ENCODE results near the gene DHRS1. TPM values are rescaled to one million over a fixed set of nuclear protein-coding genes. Genes with fewer than 3 reads are reported as not detected.

DHRS1 gene
- total and polyA plus RNA-seq, 8 donors: 24.9 to 55.5 (median 42.6) TPM

DNA sequence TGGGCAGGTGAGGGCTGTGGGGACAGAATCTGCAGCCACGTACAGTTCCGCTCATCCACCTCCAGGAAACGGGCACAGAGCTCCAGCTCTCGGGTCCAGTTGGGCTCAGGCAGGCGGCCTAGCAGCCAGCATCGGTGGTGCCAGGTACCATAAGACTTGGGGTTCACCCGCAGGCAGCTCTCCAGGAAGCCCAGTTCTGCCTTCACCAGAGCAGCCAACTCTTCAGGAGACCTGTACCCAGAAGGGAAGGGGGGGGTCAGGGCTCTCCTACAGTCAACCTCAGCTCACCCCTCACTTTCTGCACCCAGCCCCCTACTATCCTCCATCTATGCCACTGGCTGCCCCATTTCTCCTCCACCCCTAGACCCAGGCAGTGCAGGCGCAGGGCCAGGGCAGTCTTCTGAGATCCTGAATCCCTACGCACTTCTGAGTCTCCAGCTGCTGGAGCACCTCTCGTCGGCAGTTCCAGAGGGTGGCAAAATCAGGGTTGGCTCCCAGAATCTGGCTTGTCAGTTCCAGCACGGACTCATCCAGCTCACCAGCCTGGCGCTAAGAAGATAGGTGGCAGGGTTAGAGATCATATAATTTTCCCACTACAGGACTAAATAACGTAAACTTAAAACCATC is 29.6 kb downstream of the DHRS1 start:
- Histone ChIP-seq H3K27ac (no peak overlapping the region), H3K36me3 (peaks cover 0 to 53% of the 10 kb centered on the region in 2 donors), H3K4me3 (no peak overlapping the region), H3K4me1 (peaks cover 23 to 41% of the 10 kb centered on the region in 2 donors), H3K9me3 (no peaks in the 10 kb centered on the region), H3K27me3 (no peaks in the 10 kb centered on the region)
- ATAC-seq: no peak
- TF ChIP-seq, protein P1, sequence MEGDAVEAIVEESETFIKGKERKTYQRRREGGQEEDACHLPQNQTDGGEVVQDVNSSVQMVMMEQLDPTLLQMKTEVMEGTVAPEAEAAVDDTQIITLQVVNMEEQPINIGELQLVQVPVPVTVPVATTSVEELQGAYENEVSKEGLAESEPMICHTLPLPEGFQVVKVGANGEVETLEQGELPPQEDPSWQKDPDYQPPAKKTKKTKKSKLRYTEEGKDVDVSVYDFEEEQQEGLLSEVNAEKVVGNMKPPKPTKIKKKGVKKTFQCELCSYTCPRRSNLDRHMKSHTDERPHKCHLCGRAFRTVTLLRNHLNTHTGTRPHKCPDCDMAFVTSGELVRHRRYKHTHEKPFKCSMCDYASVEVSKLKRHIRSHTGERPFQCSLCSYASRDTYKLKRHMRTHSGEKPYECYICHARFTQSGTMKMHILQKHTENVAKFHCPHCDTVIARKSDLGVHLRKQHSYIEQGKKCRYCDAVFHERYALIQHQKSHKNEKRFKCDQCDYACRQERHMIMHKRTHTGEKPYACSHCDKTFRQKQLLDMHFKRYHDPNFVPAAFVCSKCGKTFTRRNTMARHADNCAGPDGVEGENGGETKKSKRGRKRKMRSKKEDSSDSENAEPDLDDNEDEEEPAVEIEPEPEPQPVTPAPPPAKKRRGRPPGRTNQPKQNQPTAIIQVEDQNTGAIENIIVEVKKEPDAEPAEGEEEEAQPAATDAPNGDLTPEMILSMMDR (IDR thresholded peaks at IDR 0.05): no peak
- intact Hi-C loops (cut with DNase I): no loop called here
- DNase-seq: peak in 1 of 4 donors; percentile 56

DNA sequence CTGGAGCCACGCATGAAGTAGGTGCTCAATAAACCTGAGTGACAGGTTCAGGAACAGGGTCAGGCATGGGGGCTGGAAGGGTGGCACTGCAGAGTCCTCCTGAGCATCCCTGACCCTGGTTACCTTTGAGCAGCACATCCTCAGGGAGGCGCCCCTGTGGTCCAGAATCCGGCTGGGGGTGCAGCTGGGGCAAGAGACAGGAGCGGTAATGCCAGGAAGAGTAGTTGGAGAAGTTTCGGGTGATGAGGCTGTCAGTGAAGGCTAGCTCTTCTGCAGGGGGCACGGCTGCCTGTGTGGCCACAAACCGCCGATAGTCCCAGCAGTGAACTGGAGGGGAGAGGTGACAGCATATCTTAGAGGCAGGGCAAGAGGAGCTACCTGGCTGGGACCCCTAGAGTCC is 30.2 kb downstream of the DHRS1 start:
- DNase-seq (no peak), ATAC-seq (no peak)

DNA sequence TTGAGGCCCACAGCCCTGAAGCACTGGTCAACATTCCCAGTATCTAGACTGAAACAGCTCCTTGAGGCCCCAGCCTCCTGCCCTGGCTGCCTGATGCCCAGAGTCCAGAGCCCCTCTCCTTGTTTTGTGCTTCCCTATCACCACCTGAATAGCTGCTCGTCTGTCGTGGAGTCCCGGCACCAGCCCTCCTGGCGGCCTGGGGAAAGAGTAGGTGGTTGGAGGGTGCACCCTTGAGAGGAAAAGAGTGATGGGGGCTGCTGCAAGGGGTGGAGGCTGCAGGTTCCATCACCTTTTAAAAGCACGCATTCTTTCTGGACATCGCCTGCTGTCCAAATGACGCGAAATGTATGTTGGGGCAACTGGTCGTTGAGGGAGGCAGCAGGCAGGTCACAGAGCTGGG is 31.4 kb downstream of the DHRS1 start:
- DNase-seq (no peak), ATAC-seq (no peak)
- Histone ChIP-seq H3K27ac (no peak overlapping the region), H3K36me3 (peaks cover 0 to 55% of the 10 kb centered on the region in 2 donors), H3K4me3 (no peak overlapping the region), H3K4me1 (peaks cover 17 to 23% of the 10 kb centered on the region in 2 donors), H3K27me3 (no peaks in the 10 kb centered on the region), H3K9me3 (no peaks in the 10 kb centered on the region)
- intact Hi-C loops (cut with DNase I): no loop called here
- TF ChIP-seq, protein P1 (IDR thresholded peaks at IDR 0.05): no peak

More for the DNA sequence above, 30.2 kb downstream of the DHRS1 start:
- Histone ChIP-seq H3K27me3 (no peaks in the 10 kb centered on the region), H3K4me1 (peaks cover 23 to 35% of the 10 kb centered on the region in 2 donors), H3K27ac (no peak overlapping the region), H3K4me3 (no peak overlapping the region), H3K9me3 (no peaks in the 10 kb centered on the region), H3K36me3 (peaks cover 0 to 55% of the 10 kb centered on the region in 2 donors)
- TF ChIP-seq, protein P1 (IDR thresholded peaks at IDR 0.05): no peak
- intact Hi-C loops (cut with DNase I): no loop called here

DNA sequence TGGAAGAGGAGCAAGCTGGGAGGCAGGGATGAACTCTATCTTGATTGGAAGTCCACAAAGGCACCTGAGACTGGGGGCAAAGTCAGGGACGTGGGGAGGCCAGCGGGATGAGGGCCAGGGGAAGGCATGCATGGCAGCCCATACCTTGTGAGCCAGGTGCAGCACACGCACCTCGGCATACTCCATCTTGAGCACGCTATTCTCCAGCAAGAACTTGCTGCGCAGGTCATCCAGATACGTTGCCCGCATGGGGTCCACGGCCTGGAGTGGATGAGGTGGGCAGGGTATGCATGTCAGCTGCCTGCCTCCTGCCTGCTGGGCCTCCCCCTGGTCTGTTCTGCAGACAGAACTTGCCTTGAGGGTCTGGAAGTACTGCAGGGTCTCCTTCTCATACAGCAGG is 32.1 kb downstream of the DHRS1 start:
- Histone ChIP-seq H3K36me3 (peaks cover 0 to 55% of the 10 kb centered on the region in 2 donors), H3K4me1 (peaks cover 10 to 16% of the 10 kb centered on the region in 2 donors), H3K27ac (no peak overlapping the region), H3K4me3 (no peak overlapping the region), H3K27me3 (no peaks in the 10 kb centered on the region), H3K9me3 (no peaks in the 10 kb centered on the region)
- TF ChIP-seq, protein P1 (IDR thresholded peaks at IDR 0.05): no peak
- intact Hi-C loops (cut with DNase I): no loop called here
- DNase-seq: no peak
- no peak for ATAC-seq

DNA sequence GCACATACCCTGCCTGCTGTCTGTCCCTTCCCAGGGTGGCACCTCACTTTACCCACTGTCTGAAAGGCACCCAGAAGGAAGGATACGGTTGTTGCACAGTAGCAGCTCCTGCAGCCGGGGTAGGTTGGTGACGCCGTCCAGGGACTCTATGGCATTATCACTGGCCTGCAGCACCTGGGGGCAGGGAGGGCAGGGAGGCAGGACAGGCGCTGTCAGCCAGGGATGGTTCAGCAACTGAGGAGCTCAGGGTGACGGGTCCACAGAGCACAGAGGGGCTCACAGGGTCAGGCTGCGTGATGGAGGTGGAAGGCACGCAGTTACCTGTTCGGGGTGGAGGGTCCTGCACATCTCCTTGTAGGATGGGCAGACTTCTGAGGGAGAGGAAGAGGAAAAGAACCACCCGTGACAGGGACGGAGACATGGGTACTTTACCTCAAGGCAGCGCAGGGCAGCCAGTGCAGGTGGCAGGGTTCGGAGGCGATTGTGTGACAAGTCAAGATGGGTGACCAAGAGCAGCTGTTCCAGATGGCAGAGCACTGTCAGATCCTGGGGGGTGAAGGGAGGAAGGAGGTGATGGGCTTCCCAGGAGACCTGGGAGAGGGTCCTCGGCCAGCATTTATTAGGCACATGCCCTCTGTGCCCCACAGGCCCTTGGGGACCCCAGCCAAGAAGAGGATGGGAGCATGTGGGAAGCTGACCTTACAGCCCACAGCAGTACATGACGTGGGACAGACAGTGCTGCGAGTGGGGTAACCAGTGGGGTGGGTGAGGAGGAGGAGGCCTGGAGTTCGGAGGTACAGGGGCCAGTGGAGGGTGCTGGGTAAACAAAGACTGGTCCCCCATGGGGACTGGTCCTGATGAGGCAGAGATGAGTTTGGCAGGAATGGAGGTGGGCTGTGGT is 33.0 kb downstream of the DHRS1 start:
- intact Hi-C loops (cut with DNase I): no loop called here
- no peak overlapping the region for H3K4me3 ChIP-seq
- H3K36me3 ChIP-seq: peaks cover 0 to 55% of the 10 kb centered on the region in 2 donors
- no peak overlapping the region for H3K27ac ChIP-seq
- DNase-seq (no peak), ATAC-seq (no peak)
- peaks cover 3 to 7% of the 10 kb centered on the region in 2 donors for H3K4me1 ChIP-seq
- TF ChIP-seq, protein P1 (IDR thresholded peaks at IDR 0.05): no peak
- H3K9me3 ChIP-seq: no peaks in the 10 kb centered on the region
- no peaks in the 10 kb centered on the region for H3K27me3 ChIP-seq

Data from left lung (tissue), 10 donors.